ENCODE results near the gene DEDD2. TPM values are rescaled to one million over a fixed set of nuclear protein-coding genes. Genes with fewer than 3 reads are reported as not detected.
A peak's percentile ranks its signal among the peaks of the same experiment; 100 is the strongest.

Gene DEDD2
- total RNA-seq, 2 experiments from 2014 or later, result 41.3 to 42.2 TPM

- peaks cover 4% of the 10 kb centered on the region for H3K36me3 Mint-ChIP-seq
- peak overlapping the region; percentile 93 for H3K4me3 Mint-ChIP-seq
- ATAC-seq (ENCODE audit: low read depth) (no peak), DNase-seq (no peak)
- H3K9me3 Mint-ChIP-seq, result no peaks in the 10 kb centered on the region
- H3K27ac Mint-ChIP-seq, result peak overlapping the region; percentile 91
- H3K27me3 Mint-ChIP-seq, result no peaks in the 10 kb centered on the region
- H3K4me1 Mint-ChIP-seq, result peaks cover 29% of the 10 kb centered on the region
- POLR2A ChIA-PET, result interaction anchor here (1.0 to 6.9 kb wide), 6 partner anchors 10 to 45 kb away, joined by 3 to 73 read pairs (median 20); partner anchors contain the start of genes CIC, ERF and ZNF526
Measured at GRCh38 chr19:42245231-42245630, 27.8 kb upstream of the DEDD2 start.

GRCh38 chr19:42244347-42245220 lies 27.1 kb upstream of the DEDD2 start:
- DNase-seq (peak; percentile 90), ATAC-seq (ENCODE audit: low read depth) (peak; percentile 34)
- no peaks in the 10 kb centered on the region for H3K27me3 Mint-ChIP-seq
- peaks cover 31% of the 10 kb centered on the region for H3K4me1 Mint-ChIP-seq
- POLR2A ChIA-PET, result interaction anchor here (0.8 to 6.9 kb wide), 9 partner anchors 11 to 44 kb away, joined by 3 to 73 read pairs (median 7); partner anchors contain the start of genes CIC, ERF and ZNF526
- H3K9me3 Mint-ChIP-seq, result no peaks in the 10 kb centered on the region
- peaks cover 7% of the 10 kb centered on the region for H3K36me3 Mint-ChIP-seq
- peak overlapping the region; percentile 93 for H3K4me3 Mint-ChIP-seq
- H3K27ac Mint-ChIP-seq, result peak overlapping the region; percentile 91

DNA sequence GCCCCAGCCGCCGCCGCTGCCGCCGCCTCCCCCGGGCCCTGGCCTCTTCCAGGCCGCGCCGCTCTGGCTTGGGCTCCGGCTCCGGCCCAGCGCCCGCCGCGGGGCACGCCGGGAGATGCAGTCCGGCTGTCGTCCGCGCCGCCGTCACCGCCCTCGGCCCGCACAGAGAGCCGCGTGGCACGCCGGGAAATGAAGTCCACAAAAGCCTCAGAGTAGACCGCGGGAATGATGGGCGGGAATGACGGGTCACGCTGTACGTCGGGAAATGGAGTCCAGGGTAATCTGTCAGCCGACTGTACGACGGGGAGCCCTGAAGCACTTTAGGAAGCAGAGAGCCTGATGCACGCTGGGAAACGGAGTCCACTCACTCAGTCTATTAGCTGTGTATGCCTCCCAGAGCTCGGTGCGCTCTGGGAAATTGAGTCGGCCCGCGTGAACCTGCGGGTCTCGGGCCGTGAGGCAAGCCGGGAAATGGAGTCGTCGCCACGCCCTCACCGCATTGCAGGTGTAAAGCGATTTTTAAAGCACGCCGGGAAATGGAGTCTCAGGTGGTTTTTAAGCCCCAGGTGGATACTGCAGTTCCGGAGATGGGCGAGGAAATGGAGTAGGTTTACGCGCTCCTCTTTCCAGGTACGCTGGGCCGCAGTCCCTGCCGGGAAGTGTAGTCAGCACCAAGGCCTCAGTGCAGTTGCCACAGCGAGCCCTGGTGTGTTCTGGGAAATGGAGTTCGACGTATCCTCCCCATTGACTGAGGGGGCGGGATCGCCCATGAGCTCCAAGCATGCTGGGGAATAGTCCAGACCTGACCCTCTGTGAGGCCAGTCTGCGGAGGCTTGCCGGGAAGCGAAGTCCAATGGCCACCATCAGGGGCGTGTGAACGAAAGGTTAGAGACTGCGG lies 25.3 kb upstream of the DEDD2 start, which contains the start of gene GSK3A:
Gene GSK3A, minus strand, starts transcription at position 91 of the 898 bp plus-strand sequence. CDS start 137 bp downstream, outside the sequence.
- H3K27ac Mint-ChIP-seq, result peak within 1 kb of the TSS; percentile 93
- H3K27me3 Mint-ChIP-seq, result no peaks in the 10 kb centered on the region
- peak; percentile 79 for ATAC-seq (ENCODE audit: low read depth)
- no peaks in the 10 kb centered on the region for H3K9me3 Mint-ChIP-seq
- H3K4me3 Mint-ChIP-seq, result peak within 1 kb of the TSS; percentile 93
- peaks cover 35% of the 10 kb centered on the region for H3K4me1 Mint-ChIP-seq
- POLR2A ChIA-PET, result interaction anchor here (0.6 to 6.9 kb wide), 19 partner anchors 8 to 167 kb away, joined by 3 to 73 read pairs (median 5); partner anchors contain the start of genes CIC, POU2F2, ZNF526 and ZNF574
- peaks cover 10% of the 10 kb centered on the region for H3K36me3 Mint-ChIP-seq
- DNase-seq, result peak; percentile 97

DNA sequence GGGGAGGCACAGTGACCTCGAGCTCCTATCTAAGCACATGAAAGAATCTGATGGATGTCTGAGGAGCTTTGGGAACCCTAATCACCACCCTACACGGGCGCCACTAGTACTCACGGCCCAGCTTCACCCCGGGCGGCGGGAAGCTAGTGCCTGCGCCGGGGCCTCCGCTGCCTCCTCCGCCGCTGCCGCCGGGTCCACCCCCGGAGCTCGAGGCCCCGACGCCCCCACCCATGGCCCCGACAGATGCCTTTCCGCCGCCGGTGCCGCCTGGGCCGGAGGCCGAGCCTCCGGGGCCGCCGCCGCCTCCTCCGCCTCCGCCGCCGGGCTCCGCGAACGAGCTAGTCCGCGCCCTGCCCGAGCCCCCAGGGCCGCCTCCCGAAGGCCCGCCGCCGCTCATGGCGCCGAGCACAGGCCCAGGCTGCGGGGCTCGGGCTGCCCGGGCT lies 24.6 kb upstream of the DEDD2 start:
- POLR2A ChIA-PET, result interaction anchor here (0.6 to 6.9 kb wide), 17 partner anchors 9 to 166 kb away, joined by 3 to 73 read pairs (median 4); partner anchors contain the start of genes CIC, POU2F2, ZNF526 and ZNF574
- Mint-ChIP-seq H3K27me3 (no peaks in the 10 kb centered on the region), H3K4me1 (peaks cover 35% of the 10 kb centered on the region), H3K36me3 (peaks cover 10% of the 10 kb centered on the region), H3K9me3 (no peaks in the 10 kb centered on the region), H3K4me3 (peak overlapping the region; percentile 90), H3K27ac (peak overlapping the region; percentile 85)
- DNase-seq, result no peak
- no peak for ATAC-seq (ENCODE audit: low read depth)

- ATAC-seq (ENCODE audit: low read depth) (no peak), DNase-seq (no peak)
- H3K4me1 Mint-ChIP-seq, result peaks cover 35% of the 10 kb centered on the region
- no peaks in the 10 kb centered on the region for H3K27me3 Mint-ChIP-seq
- H3K4me3 Mint-ChIP-seq, result peak overlapping the region; percentile 90
- H3K9me3 Mint-ChIP-seq, result no peaks in the 10 kb centered on the region
- POLR2A ChIA-PET, result interaction anchor here (0.7 to 2.1 kb wide), 9 partner anchors 9 to 118 kb away, joined by 3 to 11 read pairs (median 3); partner anchors contain the start of gene ZNF526
- peaks cover 16% of the 10 kb centered on the region for H3K36me3 Mint-ChIP-seq
- H3K27ac Mint-ChIP-seq, result peak overlapping the region; percentile 85
Measured at GRCh38 chr19:42241279-42241678, 23.8 kb upstream of the DEDD2 start.

DNA sequence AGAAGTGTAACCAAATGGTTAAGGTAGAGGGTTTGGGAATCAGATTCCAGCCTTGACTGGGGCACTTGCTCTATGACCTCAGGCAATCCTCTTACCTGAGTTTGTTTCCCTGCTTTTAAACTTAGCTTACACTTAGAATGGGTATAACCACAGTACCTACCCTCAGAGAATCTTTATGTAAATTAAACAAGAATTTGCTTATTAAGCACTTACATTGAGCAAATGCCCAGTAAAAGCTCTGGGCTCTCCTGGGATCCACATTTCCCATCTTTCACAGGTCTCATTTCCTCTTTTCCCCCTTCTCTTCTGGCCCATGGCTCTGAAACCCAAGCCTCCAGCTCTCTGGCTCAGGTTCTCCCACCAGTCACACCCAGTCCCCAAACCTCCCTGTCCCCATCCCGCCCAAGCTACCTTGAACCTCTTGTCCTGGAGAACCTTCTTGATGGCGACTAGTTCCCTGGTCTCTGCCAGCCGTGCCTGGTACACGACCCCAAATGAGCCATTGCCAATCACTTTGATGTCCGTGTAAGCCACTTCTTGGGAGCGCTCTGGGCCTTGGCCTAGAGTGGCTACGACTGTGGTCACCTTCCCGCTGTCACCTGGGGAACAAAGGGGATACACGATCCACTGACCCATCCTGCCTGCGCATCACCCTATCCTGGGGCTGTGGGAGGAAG lies 22.2 kb upstream of the DEDD2 start:
- POLR2A ChIA-PET, result interaction anchor here (0.6 kb wide), 1 partner anchor 64 kb away, joined by 3 read pairs; no protein-coding TSS in a partner anchor

DNA sequence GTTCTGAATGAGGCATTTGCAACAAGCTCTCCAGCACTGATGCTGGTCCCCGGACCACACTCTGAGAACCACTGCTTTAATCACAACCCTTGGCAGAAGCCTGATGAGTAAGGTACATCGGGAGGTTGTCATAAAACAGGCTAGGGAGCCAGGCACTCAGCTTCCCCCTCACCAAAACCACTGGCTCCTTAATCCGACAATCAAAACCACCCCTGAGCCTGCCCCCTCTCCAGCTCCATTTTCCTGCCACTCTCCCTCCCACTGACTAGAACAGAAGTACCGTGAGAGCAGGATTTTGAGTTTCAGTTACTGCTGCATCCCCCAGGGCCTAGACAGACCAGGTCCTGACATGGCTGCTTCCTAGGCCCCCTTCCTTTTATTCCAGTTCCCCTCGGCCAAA lies 17.7 kb upstream of the DEDD2 start:
- POLR2A ChIA-PET, result no interaction called here
- peaks cover 31% of the 10 kb centered on the region for H3K36me3 Mint-ChIP-seq

More for the DNA sequence above, 22.2 kb upstream of the DEDD2 start:
- no peak for DNase-seq
- Mint-ChIP-seq H3K36me3 (peaks cover 18% of the 10 kb centered on the region), H3K27me3 (no peaks in the 10 kb centered on the region), H3K4me3 (no peak overlapping the region), H3K4me1 (peaks cover 26% of the 10 kb centered on the region), H3K27ac (no peak overlapping the region), H3K9me3 (no peaks in the 10 kb centered on the region)
- ATAC-seq (ENCODE audit: low read depth), result no peak

GRCh38 chr19:42234364-42234763 lies 16.9 kb upstream of the DEDD2 start:
- H3K27ac Mint-ChIP-seq, result no peak overlapping the region
- H3K36me3 Mint-ChIP-seq, result peaks cover 32% of the 10 kb centered on the region
- ATAC-seq (ENCODE audit: low read depth) (no peak), DNase-seq (no peak)
- peaks cover 9% of the 10 kb centered on the region for H3K4me1 Mint-ChIP-seq
- H3K4me3 Mint-ChIP-seq, result no peak overlapping the region
- no peaks in the 10 kb centered on the region for H3K9me3 Mint-ChIP-seq
- no peaks in the 10 kb centered on the region for H3K27me3 Mint-ChIP-seq
- POLR2A ChIA-PET, result interaction anchor here (0.5 to 1.4 kb wide), 3 partner anchors 15 to 87 kb away, joined by 3 to 6 read pairs (median 3); no protein-coding TSS in a partner anchor

More for the DNA sequence above, 17.7 kb upstream of the DEDD2 start:
- ATAC-seq (ENCODE audit: low read depth) (no peak), DNase-seq (no peak)
- no peak overlapping the region for H3K4me3 Mint-ChIP-seq
- H3K4me1 Mint-ChIP-seq, result peaks cover 11% of the 10 kb centered on the region
- no peak overlapping the region for H3K27ac Mint-ChIP-seq
- H3K9me3 Mint-ChIP-seq, result no peaks in the 10 kb centered on the region
- H3K27me3 Mint-ChIP-seq, result no peaks in the 10 kb centered on the region

GRCh38 chr19:42233678-42234292 lies 16.3 kb upstream of the DEDD2 start:
- Mint-ChIP-seq H3K27ac (no peak overlapping the region), H3K4me3 (no peak overlapping the region), H3K36me3 (peaks cover 30% of the 10 kb centered on the region), H3K9me3 (no peaks in the 10 kb centered on the region), H3K4me1 (peaks cover 8% of the 10 kb centered on the region), H3K27me3 (no peaks in the 10 kb centered on the region)
- POLR2A ChIA-PET, result interaction anchor here (1.1 to 1.4 kb wide), 2 partner anchors 14 to 17 kb away, joined by 3 to 6 read pairs; no protein-coding TSS in a partner anchor
- DNase-seq, result no peak
- no peak for ATAC-seq (ENCODE audit: low read depth)

DNA sequence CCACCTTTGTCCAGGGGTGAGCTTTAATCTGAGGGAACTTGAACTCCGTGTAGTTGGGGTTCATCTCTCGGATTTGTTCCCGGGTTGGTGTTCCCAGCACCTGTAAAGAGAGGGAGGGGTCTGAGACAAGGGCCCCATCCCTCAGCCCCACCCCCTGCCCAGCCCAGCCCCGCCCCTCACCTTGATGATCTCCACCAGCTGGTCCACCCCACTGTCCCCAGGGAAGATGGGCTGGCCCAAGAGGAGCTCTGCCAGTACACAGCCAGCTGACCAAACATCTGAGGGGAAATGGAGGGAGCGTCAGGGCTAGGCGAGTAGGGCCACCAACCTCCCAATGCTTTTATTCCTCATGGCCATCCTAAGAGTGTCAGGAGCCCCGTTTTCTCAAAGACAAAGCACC lies 15.6 kb upstream of the DEDD2 start:
- Mint-ChIP-seq H3K36me3 (peaks cover 30% of the 10 kb centered on the region), H3K9me3 (no peaks in the 10 kb centered on the region), H3K4me1 (peaks cover 10% of the 10 kb centered on the region), H3K4me3 (no peak overlapping the region), H3K27ac (no peak overlapping the region), H3K27me3 (no peaks in the 10 kb centered on the region)
- ATAC-seq (ENCODE audit: low read depth) (no peak), DNase-seq (no peak)
- POLR2A ChIA-PET, result interaction anchor here (0.7 to 1.3 kb wide), 3 partner anchors 8 to 441 kb away, joined by 3 read pairs; partner anchors contain the start of gene ZNF526

GRCh38 chr19:42232435-42232834 lies 15.0 kb upstream of the DEDD2 start:
- no peak overlapping the region for H3K27ac Mint-ChIP-seq
- peaks cover 12% of the 10 kb centered on the region for H3K4me1 Mint-ChIP-seq

More at GRCh38 chr19:42232435-42232834, 15.0 kb upstream of the DEDD2 start:
- Mint-ChIP-seq H3K27me3 (no peaks in the 10 kb centered on the region), H3K4me3 (no peak overlapping the region), H3K9me3 (no peaks in the 10 kb centered on the region), H3K36me3 (peaks cover 30% of the 10 kb centered on the region)
- DNase-seq, result no peak
- no peak for ATAC-seq (ENCODE audit: low read depth)
- POLR2A ChIA-PET, result interaction anchor here (0.7 to 1.3 kb wide), 4 partner anchors 8 to 441 kb away, joined by 3 read pairs; partner anchors contain the start of gene ZNF526

All from activated naive CD8-positive, alpha-beta T cell treated with anti-CD3 and anti-CD28 coated beads, Interleukin-2, amount 10 ng/mL, durations not matched to agents 7 days and 5 days (primary cell).